Endothelial cell of umbilical vein (primary cell): ENCODE data around the gene MYH15. TPM values are rescaled to one million over a fixed set of nuclear protein-coding genes. Genes with fewer than 3 reads are reported as not detected.

Experiments used
- BruUV-seq: library from RNA; stranded (reverse); fragments of 400-500 nt; replicated peaks from 2 replicates; lab custom pipeline; 2021; lab: Mats Ljungman, UMichigan
- CTCF ChIA-PET: fragments of 300-600, 350-600 bp; sonication (Branson Sonifier 250); formaldehyde crosslinking; loops from one replicate; lab custom pipeline; 2021; ENCODE audit warnings: antibody characterized with exemption, inconsistent platforms; lab: Charles Lee
- POLR2A ChIA-PET: fragments of 300-600, 350-600 bp; sonication (Branson Sonifier 250); formaldehyde crosslinking; loops from one replicate; lab custom pipeline; 2021; ENCODE audit warnings: antibody characterized with exemption, inconsistent platforms; lab: Charles Lee
- DNase-seq: peaks from one replicate; pipeline ENCODE4 v3.0.0-alpha.2; 2011; ENCODE audit warnings: low read depth, low spot score
- FAIRE-seq: peaks from 2 replicates; lab custom pipeline; 2011; peaks lifted over from hg19 to GRCh38; lab: Jason Lieb, UNC
- H2AFZ ChIP-seq: 2 replicates; pipeline ENCODE4 v1.6.0; 2012; ENCODE audit warnings: low read depth, low read length, control low read depth, inconsistent platforms
- H3K27ac ChIP-seq: 2 replicates; pipeline ENCODE4 v1.5.1; 2011; ENCODE audit warnings: low read depth, mild to moderate bottlenecking, control low read depth, low read length, moderate library complexity; ENCODE audit not compliant: insufficient read depth
- H3K27me3 ChIP-seq, 2 experiments: 2 replicates each; pipeline versions ENCODE4 v1.6.0 to v1.6.1; 2011; ENCODE audit warnings: low read length in 2 of 2, mixed read lengths in 1 of 2; ENCODE audit not compliant: control insufficient read depth in 2 of 2, insufficient read depth in 2 of 2
- H3K36me3 ChIP-seq, 2 experiments: 2 replicates in 1 of 2; 3 replicates in 1 of 2; pipeline ENCODE4 v1.5.1; 2011; ENCODE audit warnings: low read length in 2 of 2, mild to moderate bottlenecking in 1 of 2, moderate library complexity in 1 of 2; ENCODE audit not compliant: control insufficient read depth in 2 of 2, insufficient read depth in 2 of 2; ENCODE audit errors: extremely low read depth in 1 of 2
- H3K4me1 ChIP-seq: 3 replicates; pipeline ENCODE4 v1.5.1; 2011; ENCODE audit warnings: mild to moderate bottlenecking, low read length; ENCODE audit not compliant: control insufficient read depth, insufficient read depth; ENCODE audit errors: extremely low read depth
- H3K4me2 ChIP-seq: 2 replicates; pipeline ENCODE4 v1.6.1; 2011; ENCODE audit warnings: low read length, control low read depth, mixed read lengths; ENCODE audit not compliant: insufficient read depth
- H3K4me3 ChIP-seq, 3 experiments: fragments of 200-600 bp in 1 of 3; sonication (generic), shearing (Covaris generic) in 1 of 3; replicated peaks in 1 of 3; 2 replicates each; pipeline ENCODE4 v1.5.1; 2011 to 2016; ENCODE audit warnings: control low read depth in 3 of 3, low read length in 3 of 3, mild to moderate bottlenecking in 2 of 3, inconsistent platforms in 1 of 3, low read depth in 1 of 3, moderate library complexity in 1 of 3; ENCODE audit not compliant: insufficient read depth in 1 of 3
- H3K79me2 ChIP-seq: 2 replicates; pipeline ENCODE4 v1.6.0; 2012; ENCODE audit warnings: low read length, inconsistent platforms; ENCODE audit not compliant: control insufficient read depth, insufficient read depth
- H3K9ac ChIP-seq: replicated peaks from 2 replicates; pipeline ENCODE3; 2011; ENCODE audit warnings: low read length, control low read depth; ENCODE audit not compliant: insufficient read depth; ENCODE audit errors: extremely low read depth
- H3K9me1 ChIP-seq: replicated peaks from 3 replicates; pipeline ENCODE4 v1.6.0; 2011; ENCODE audit warnings: mild to moderate bottlenecking, low read length; ENCODE audit not compliant: control insufficient read depth, insufficient read depth; ENCODE audit errors: extremely low read depth
- H3K9me3 ChIP-seq: replicated peaks from 2 replicates; pipeline ENCODE4 v1.5.1; 2012; ENCODE audit warnings: low read length, inconsistent platforms; ENCODE audit not compliant: control insufficient read depth, insufficient read depth
- H4K20me1 ChIP-seq: replicated peaks from 2 replicates; pipeline ENCODE3; 2011; ENCODE audit warnings: mild to moderate bottlenecking, low read length; ENCODE audit not compliant: control insufficient read depth, insufficient read depth; ENCODE audit errors: extremely low read depth
- EZH2 ChIP-seq: IDR thresholded peaks from 2 replicates; pipeline ENCODE4 v1.6.1; 2012; ENCODE audit warnings: borderline replicate concordance, low read depth, mild to moderate bottlenecking, moderate library complexity, low read length, inconsistent platforms; ENCODE audit not compliant: severe bottlenecking
- FOS ChIP-seq: IDR thresholded peaks from 2 replicates; pipeline ENCODE4 v1.6.1; 2011; ENCODE audit warnings: mild to moderate bottlenecking, low read length, moderate library complexity, borderline replicate concordance; ENCODE audit not compliant: insufficient read depth
- GATA2 ChIP-seq: IDR thresholded peaks from 2 replicates; pipeline ENCODE4 v1.7.0; 2011; ENCODE audit warnings: low read depth, mild to moderate bottlenecking, moderate library complexity, mixed read lengths, low read length; ENCODE audit not compliant: insufficient read length, insufficient read depth
- MYC ChIP-seq: IDR thresholded peaks from one replicate; pipeline ENCODE4 v1.6.1; 2011; ENCODE audit warnings: mild to moderate bottlenecking, low read depth, low read length
- POLR2A ChIP-seq: IDR thresholded peaks from 2 replicates; pipeline ENCODE4 v1.6.1; 2012; ENCODE audit warnings: low read depth, mild to moderate bottlenecking, control low read depth, low read length
- POLR2AphosphoS5 ChIP-seq: IDR thresholded peaks from 2 replicates; pipeline ENCODE4 v1.6.1; 2012; ENCODE audit warnings: low read depth, mild to moderate bottlenecking, control low read depth, low read length, moderate library complexity; ENCODE audit not compliant: insufficient read depth
- dilution Hi-C: fragments of 300-500 bp; cut with MboI; formaldehyde crosslinking; loops from one replicate; pipeline ENCODE4 v1.15.0; 2019; ENCODE audit warnings: low sequenced_read_pairs; ENCODE audit not compliant: extremely low pct_ligation_motif_present
- intact Hi-C: fragments of 100-400 bp; cut with micrococcal nuclease; formaldehyde crosslinking; loops from one replicate; pipeline ENCODE4 v1.10.0; 2022
- polyA plus RNA-seq, 4 experiments: library from polyadenylated mRNA; depleted of rRNA in 3 of 4; stranded (reverse) in 3 of 4; unstranded in 1 of 4; fragments of >200 nt; gene quantifications; 2 replicates each; pipeline versions ENCODE4 v1.2.1 to v1.2.3, GENCODE V29; 2011 to 2012; ENCODE audit warnings: missing spikeins in 1 of 4
- total RNA-seq: library from RNA; stranded (reverse); gene quantifications from 2 replicates; pipeline ENCODE4 v1.2.3, GENCODE V29; 2021
- TF ChIP-seq, protein P1 (sequence below), 2 donors: IDR thresholded peaks; 1 replicate in 1 of 2; 2 replicates in 1 of 2; pipeline ENCODE4 v1.5.1; 2011; ENCODE audit warnings: low read length in 2 of 2, mild to moderate bottlenecking in 2 of 2, moderate library complexity in 2 of 2, control low read depth in 1 of 2, inconsistent platforms in 1 of 2, low read depth in 1 of 2; ENCODE audit not compliant: insufficient read depth in 1 of 2; ENCODE audit errors: extremely low read depth in 1 of 2

The MYH15 gene
- total and polyA plus RNA-seq, 2 donors (not counting 3 experiments of a cell fraction or from before 2014, with no cell fraction given), result 0.27 TPM; not detected in 1

DNA sequence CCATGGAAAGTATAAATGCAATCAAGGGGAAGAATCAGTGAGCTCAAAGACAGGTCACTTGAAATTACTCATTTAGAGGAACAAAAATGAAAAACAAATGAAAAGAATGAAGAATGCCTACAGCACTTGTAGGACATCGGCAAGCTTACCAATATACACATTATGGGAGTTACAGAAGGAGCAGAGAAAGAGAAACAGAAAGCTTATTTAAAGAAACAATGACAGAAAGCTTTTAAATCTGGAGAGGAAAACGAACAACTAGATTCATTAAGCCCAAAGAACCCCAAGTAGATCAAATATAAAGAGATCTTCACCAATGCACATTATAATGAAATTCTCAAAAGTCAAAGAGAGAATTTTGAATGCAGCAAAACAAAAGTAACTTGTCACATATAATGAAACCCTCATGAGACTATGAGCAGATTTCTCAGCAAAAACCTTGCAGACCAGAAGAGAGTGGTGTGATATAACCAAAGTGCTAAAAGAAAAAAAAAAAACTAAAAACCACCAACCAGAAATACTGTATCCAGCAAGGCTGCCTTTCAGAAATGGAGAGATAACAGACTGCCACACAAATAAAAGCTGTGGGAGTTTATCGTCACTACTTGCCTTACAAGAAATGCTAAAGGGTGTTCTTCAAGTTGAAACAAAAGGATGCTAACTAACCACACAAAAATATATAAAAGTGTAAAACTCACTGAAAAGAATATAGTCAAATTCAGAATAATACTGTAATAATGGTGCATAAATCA is 63.1 kb downstream of the MYH15 start:
- dilution Hi-C loops (no loop called here), intact Hi-C loops (no loop called here)
- no peak overlapping the region for H3K27ac ChIP-seq
- H3K9me3 ChIP-seq, result no peaks in the 10 kb centered on the region
- H3K27me3 ChIP-seq, result no peaks in the 10 kb centered on the region
- H3K4me2 ChIP-seq, result no peak overlapping the region
- POLR2A ChIA-PET, result no interaction called here
- TF ChIP-seq EZH2, result no peak
- no peak for TF ChIP-seq POLR2AphosphoS5
- no peak for TF ChIP-seq POLR2A
- no peak for TF ChIP-seq MYC
- TF ChIP-seq, protein P1, sequence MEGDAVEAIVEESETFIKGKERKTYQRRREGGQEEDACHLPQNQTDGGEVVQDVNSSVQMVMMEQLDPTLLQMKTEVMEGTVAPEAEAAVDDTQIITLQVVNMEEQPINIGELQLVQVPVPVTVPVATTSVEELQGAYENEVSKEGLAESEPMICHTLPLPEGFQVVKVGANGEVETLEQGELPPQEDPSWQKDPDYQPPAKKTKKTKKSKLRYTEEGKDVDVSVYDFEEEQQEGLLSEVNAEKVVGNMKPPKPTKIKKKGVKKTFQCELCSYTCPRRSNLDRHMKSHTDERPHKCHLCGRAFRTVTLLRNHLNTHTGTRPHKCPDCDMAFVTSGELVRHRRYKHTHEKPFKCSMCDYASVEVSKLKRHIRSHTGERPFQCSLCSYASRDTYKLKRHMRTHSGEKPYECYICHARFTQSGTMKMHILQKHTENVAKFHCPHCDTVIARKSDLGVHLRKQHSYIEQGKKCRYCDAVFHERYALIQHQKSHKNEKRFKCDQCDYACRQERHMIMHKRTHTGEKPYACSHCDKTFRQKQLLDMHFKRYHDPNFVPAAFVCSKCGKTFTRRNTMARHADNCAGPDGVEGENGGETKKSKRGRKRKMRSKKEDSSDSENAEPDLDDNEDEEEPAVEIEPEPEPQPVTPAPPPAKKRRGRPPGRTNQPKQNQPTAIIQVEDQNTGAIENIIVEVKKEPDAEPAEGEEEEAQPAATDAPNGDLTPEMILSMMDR (IDR thresholded peaks at IDR 0.05; ENCODE audit: extremely low read depth in 1 of 2, insufficient read depth in 1 of 2, low read depth in 1 of 2, low read length in 2 of 2), result no peak
- TF ChIP-seq GATA2, result no peak
- no peak for TF ChIP-seq FOS
- H4K20me1 ChIP-seq, result no peaks in the 10 kb centered on the region
- DNase-seq (no peak), FAIRE-seq (no peak)
- BruUV-seq, result no TSS peak
- no peaks in the 10 kb centered on the region for H3K9me1 ChIP-seq
- no peaks in the 10 kb centered on the region for H3K4me1 ChIP-seq
- no peak overlapping the region for H3K9ac ChIP-seq
- no peaks in the 10 kb centered on the region for H3K36me3 ChIP-seq
- CTCF ChIA-PET, result no interaction called here
- no peak overlapping the region for H3K4me3 ChIP-seq
- no peaks in the 10 kb centered on the region for H3K79me2 ChIP-seq
- H2AFZ ChIP-seq, result no peak overlapping the region
